K562 (cell line): Measurements from ENCODE around the gene PPP1R16B. TPM values are rescaled to one million over a fixed set of nuclear protein-coding genes. Genes with fewer than 3 reads are reported as not detected.
A peak's percentile ranks its signal among the peaks of the same experiment; 100 is the strongest.

Experiments
- ATAC-seq: fragments of 200-7000 bp; cut with Tn5 transposase; 3 replicates; pipeline ENCODE4 v1.9.1; 2020; ENCODE audit warnings: moderate library complexity
- BruUV-seq: library from RNA; stranded (reverse); fragments of 400-500 nt; replicated peaks from 2 replicates; lab custom pipeline; 2021; lab: Mats Ljungman, UMichigan
- CTCF ChIA-PET: fragments of 300-600 bp; formaldehyde crosslinking; extraction: SDS; loops from one replicate; lab custom pipeline; 2021; ENCODE audit warnings: low intra/inter-chr PET ratio; lab: Yijun Ruan, JAX
- POLR2A ChIA-PET: fragments of 300-600, 350-650 bp; sonication (Branson Sonifier 250); formaldehyde crosslinking; extraction: SDS; loops from one replicate; lab custom pipeline; 2021; ENCODE audit warnings: antibody characterized with exemption, inconsistent platforms; lab: Yijun Ruan, JAX
- DNase-seq, 4 experiments: peaks; one replicate each; pipeline versions ENCODE4 v3.0.0 to v3.0.0-alpha.2; 2011 to 2018; ENCODE audit warnings: low spot score in 3 of 4, mixed read lengths in 3 of 4; ENCODE audit errors: extremely low read depth in 1 of 4
- FAIRE-seq: peaks from 2 replicates; lab custom pipeline; 2011; peaks lifted over from hg19 to GRCh38; lab: Jason Lieb, UNC
- H2AFZ ChIP-seq: 2 replicates; pipeline ENCODE4 v1.6.0; 2011; ENCODE audit warnings: low read depth, low read length, control low read depth, inconsistent platforms
- H3K27ac ChIP-seq: fragments of 200-600 bp; 3 replicates; pipeline ENCODE4 v1.8.0; 2011; ENCODE audit warnings: low read depth, mild to moderate bottlenecking, control low read depth, inconsistent platforms, low read length, moderate library complexity, mixed read lengths; ENCODE audit errors: extremely low read depth
- H3K27me3 ChIP-seq, 2 experiments: fragments of 300-600 bp in 1 of 2; 2 replicates in 1 of 2; 3 replicates in 1 of 2; pipeline versions ENCODE4 v1.6.0 to v1.8.0; 2011; ENCODE audit warnings: inconsistent platforms in 2 of 2, low read length in 2 of 2, mild to moderate bottlenecking in 1 of 2, mixed read lengths in 1 of 2, moderate library complexity in 1 of 2; ENCODE audit not compliant: control insufficient read depth in 2 of 2, insufficient read depth in 2 of 2
- H3K36me3 ChIP-seq: fragments of 300-600 bp; 3 replicates; pipeline ENCODE4 v1.8.0; 2011; ENCODE audit warnings: mild to moderate bottlenecking, low read length, inconsistent platforms; ENCODE audit not compliant: control insufficient read depth, insufficient read depth
- H3K4me1 ChIP-seq, 2 experiments: fragments of 200-600 bp in 1 of 2; replicated peaks in 1 of 2; 2 replicates in 1 of 2; 3 replicates in 1 of 2; pipeline versions ENCODE4 v1.5.1 to v1.8.0; 2011; ENCODE audit warnings: inconsistent platforms in 2 of 2, low read length in 2 of 2, mild to moderate bottlenecking in 1 of 2, mixed read lengths in 1 of 2, moderate library complexity in 1 of 2; ENCODE audit not compliant: control insufficient read depth in 2 of 2, insufficient read depth in 2 of 2
- H3K4me2 ChIP-seq: 2 replicates; pipeline ENCODE4 v1.6.1; 2011; ENCODE audit warnings: low read length, control low read depth, inconsistent platforms, mixed read lengths; ENCODE audit not compliant: insufficient read depth
- H3K4me3 ChIP-seq: fragments of 200-600 bp; sonication (generic), shearing (Covaris generic); 2 replicates; pipeline ENCODE4 v1.5.1; 2016; ENCODE audit warnings: control low read depth, inconsistent platforms
- H3K79me2 ChIP-seq: fragments of 200-600 bp; 3 replicates; pipeline ENCODE4 v1.8.0; 2011; ENCODE audit warnings: low read length, inconsistent platforms; ENCODE audit not compliant: control insufficient read depth, insufficient read depth
- H3K9ac ChIP-seq, 2 experiments: 2 replicates each; pipeline versions ENCODE4 v1.6.0 to v1.6.1; 2011; ENCODE audit warnings: low read depth in 2 of 2, low read length in 2 of 2, control low read depth in 1 of 2, inconsistent platforms in 1 of 2, mild to moderate bottlenecking in 1 of 2, mixed read lengths in 1 of 2; ENCODE audit not compliant: insufficient read depth in 1 of 2
- H3K9me1 ChIP-seq: one replicate; pipeline ENCODE4 v1.6.0; 2011; ENCODE audit warnings: inconsistent platforms, mild to moderate bottlenecking, low read length, moderate library complexity; ENCODE audit not compliant: control insufficient read depth, insufficient read depth
- H3K9me3 ChIP-seq: replicated peaks from 2 replicates; pipeline ENCODE4 v1.5.1; 2011; ENCODE audit warnings: low read depth, low read length, inconsistent platforms; ENCODE audit not compliant: control insufficient read depth, insufficient read depth
- H4K20me1 ChIP-seq: replicated peaks from 2 replicates; pipeline ENCODE4 v1.6.1; 2011; ENCODE audit warnings: low read length, inconsistent platforms, mixed read lengths; ENCODE audit not compliant: control insufficient read depth, insufficient read depth
- BCOR ChIP-seq: fragments of 450-650 bp; IDR thresholded peaks from 2 replicates; pipeline ENCODE4 v1.6.1; 2016
- MCM3 ChIP-seq: fragments of 450-650 bp; IDR thresholded peaks from 2 replicates; pipeline ENCODE4 v1.6.1; 2016
- RBM25 ChIP-seq: fragments of 200-400 bp; formaldehyde crosslinking; IDR thresholded peaks from 2 replicates; pipeline ENCODE4 v1.6.1; 2018; ENCODE audit warnings: low read length, low read depth, moderate library complexity; ENCODE audit not compliant: severe bottlenecking
- TCFL5 ChIP-seq: fragments of 250-450 bp; sonication (Bioruptor Pico); conservative IDR thresholded peaks from 2 replicates; pipeline ENCODE4 v1.6.1; 2021; ENCODE audit warnings: mild to moderate bottlenecking, moderate library complexity, matching md5 sums
- ZNF23 ChIP-seq: fragments of 250-450 bp; sonication (Bioruptor Pico); IDR thresholded peaks from 2 replicates; pipeline ENCODE4 v1.4.0; 2020; ENCODE audit warnings: mild to moderate bottlenecking
- ZNF778 ChIP-seq: fragments of 450-650 bp; formaldehyde crosslinking; IDR thresholded peaks from 2 replicates; pipeline ENCODE4 v1.4.0; 2020; ENCODE audit warnings: mild to moderate bottlenecking, moderate library complexity
- WGBS: fragments of 100-300 bp; shearing (Covaris generic); methylation state at CpG from one replicate; pipeline ENCODE4 v1.1.6; 2016; ENCODE audit warnings: low coverage, mixed read lengths; ENCODE audit not compliant: insufficient coverage; ENCODE audit errors: missing lambda C conversion rate; 5-methylcytosine and 5-hydroxymethylcytosine counted together
- in situ Hi-C: fragments of 300-500 bp; cut with MboI; formaldehyde crosslinking; loops from 4 replicates; pipeline ENCODE4 v1.15.0; 2018; ENCODE audit warnings: inconsistent platforms, mixed read lengths
- intact Hi-C: fragments of 100-400 bp; cut with micrococcal nuclease; formaldehyde crosslinking; loops from 2 replicates; pipeline ENCODE4 v1.14.2; 2022
- polyA plus RNA-seq, 8 experiments: library from polyadenylated mRNA; depleted of rRNA in 4 of 8; stranded (reverse) in 5 of 8; unstranded in 3 of 8; fragments of >200 nt; fragmentation: Nextera tagmentation in 2 of 8; fragmentation: Illumina TruSeq in 1 of 8; extraction: Ambion mirVana in 2 of 8; extraction: Trizol in 1 of 8; gene quantifications; 2 replicates each; pipeline versions ENCODE4 v1.2.1 to v1.2.3, GENCODE V29; 2011 to 2014; ENCODE audit warnings: inconsistent platforms in 1 of 8, missing spikeins in 1 of 8
- total RNA-seq, 7 experiments: library from RNA; depleted of rRNA in 6 of 7; stranded (reverse); fragments of >200 nt in 6 of 7; fragmentation: Illumina TruSeq in 2 of 7; extraction: Trizol in 2 of 7; gene quantifications; 2 replicates each; pipeline versions ENCODE4 v1.2.1 to v1.2.3, GENCODE V29; 2011 to 2021; ENCODE audit warnings: low replicate concordance in 1 of 7
- TF ChIP-seq, protein P1 (sequence below): fragments of 200-800 bp; sonication (Bioruptor generic); IDR thresholded peaks from 2 replicates; pipeline ENCODE4 v1.6.1; 2017; ENCODE audit warnings: missing genetic modification characterization, missing compliant biosample characterization
- TF ChIP-seq, protein P2 (sequence below), 2 experiments: fragments of 450-650 bp in 1 of 2; sonication (generic) in 1 of 2; formaldehyde crosslinking in 1 of 2; IDR thresholded peaks in 1 of 2; conservative IDR thresholded peaks in 1 of 2; 2 replicates each; pipeline versions ENCODE4 v1.6.1 to v1.8.1; 2016 to 2023; ENCODE audit warnings: mild to moderate bottlenecking in 2 of 2, moderate library complexity in 2 of 2, inconsistent platforms in 1 of 2, missing genetic modification reagents in 1 of 2

The PPP1R16B gene
- total and polyA plus RNA-seq, 9 of the 15 experiments (the other 6 are each of a cell fraction or from before 2014, with no cell fraction given) = 1.5 to 11.5 (median 6.8) TPM

DNA sequence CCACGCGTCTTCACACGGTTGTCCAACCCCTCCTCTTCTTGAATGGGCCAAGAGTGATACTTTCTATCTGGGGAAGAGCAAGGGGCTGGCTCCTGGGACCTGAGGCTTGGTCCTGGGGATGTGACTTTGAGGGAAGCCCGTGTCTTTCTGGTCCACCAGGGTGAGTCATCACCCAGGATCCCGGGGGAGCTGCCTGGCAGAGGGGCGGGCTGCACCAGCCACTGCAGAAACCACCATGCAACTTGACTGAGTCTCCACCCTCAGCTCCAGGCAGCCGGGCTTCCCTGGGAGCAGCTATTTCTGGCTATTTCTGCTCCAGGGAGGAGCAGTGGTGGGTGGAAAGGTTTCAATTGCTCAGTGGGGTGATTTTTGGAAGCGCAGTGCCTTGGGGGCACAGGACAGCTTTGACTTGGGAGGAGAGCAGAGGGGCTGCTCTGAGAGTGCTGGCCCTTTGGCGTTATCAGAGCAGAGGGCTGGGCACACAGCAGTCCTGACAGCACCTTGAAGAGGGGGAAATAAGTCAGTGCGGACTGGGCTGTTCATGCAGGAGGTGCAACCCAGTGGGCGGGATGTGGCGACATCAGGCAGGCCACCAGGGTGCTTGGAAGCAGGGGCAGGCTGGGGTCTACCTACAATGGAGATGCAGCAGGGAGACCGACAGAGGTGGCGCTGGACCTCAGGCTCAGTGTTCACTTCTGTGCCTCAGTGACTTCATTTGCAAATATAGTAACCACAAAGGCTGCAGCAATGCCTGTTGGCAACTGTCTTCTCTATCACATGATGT, 75.6 kb downstream of the PPP1R16B start (continued):
- TF ChIP-seq, protein P1, sequence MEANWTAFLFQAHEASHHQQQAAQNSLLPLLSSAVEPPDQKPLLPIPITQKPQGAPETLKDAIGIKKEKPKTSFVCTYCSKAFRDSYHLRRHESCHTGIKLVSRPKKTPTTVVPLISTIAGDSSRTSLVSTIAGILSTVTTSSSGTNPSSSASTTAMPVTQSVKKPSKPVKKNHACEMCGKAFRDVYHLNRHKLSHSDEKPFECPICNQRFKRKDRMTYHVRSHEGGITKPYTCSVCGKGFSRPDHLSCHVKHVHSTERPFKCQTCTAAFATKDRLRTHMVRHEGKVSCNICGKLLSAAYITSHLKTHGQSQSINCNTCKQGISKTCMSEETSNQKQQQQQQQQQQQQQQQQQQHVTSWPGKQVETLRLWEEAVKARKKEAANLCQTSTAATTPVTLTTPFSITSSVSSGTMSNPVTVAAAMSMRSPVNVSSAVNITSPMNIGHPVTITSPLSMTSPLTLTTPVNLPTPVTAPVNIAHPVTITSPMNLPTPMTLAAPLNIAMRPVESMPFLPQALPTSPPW (CRISPR knock-in tag) = 0 out of 2 replicates have a peak, but pooled peaks have one; percentile 14
- TF ChIP-seq, protein P2, sequence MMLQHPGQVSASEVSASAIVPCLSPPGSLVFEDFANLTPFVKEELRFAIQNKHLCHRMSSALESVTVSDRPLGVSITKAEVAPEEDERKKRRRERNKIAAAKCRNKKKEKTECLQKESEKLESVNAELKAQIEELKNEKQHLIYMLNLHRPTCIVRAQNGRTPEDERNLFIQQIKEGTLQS (IDR thresholded peaks at IDR 0.05) = 0 out of 2 replicates have a peak, but pooled peaks have one; percentile 26
- TF ChIP-seq, protein P2 (CRISPR knock-in tag; conservative IDR thresholded peaks at IDR 0.05) = no peak
- TF ChIP-seq MCM3 = no peak
- TF ChIP-seq TCFL5 (CRISPR knock-in tag) = no peak
- no peak for TF ChIP-seq ZNF23 (CRISPR knock-in tag)
- TF ChIP-seq, all 486 proteins: peak for 3

DNA sequence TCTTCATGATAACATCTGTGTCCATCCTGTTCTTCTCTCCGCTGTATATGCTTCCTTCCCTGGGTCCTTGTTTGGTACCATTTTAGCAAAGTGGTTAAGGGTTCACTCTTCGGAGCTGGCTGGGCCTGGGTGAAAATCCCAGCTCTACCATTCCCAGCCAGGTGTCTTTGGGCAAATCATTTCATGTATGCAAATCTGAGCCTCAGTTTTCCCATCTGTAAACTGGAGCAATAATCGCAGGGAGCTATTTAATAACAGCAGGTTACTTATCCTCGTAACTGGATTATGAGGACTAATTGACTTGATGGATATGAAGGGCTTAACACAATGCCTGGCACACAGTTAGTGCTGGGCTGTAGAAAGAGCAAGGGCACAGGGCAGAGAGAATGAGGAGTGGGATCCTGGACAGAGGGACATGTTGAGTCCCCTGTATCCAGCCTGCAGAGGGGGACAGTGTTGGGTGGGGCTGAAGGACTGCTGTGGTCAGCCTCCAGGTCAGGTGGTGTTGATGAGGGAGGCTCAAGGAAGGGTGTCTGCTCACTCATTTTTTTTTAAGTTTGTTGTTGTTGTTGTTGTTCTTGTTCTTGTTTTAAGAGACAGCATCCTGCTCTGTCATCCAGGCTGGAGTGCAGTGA, 76.4 kb downstream of the PPP1R16B start:
- POLR2A ChIA-PET = interaction anchor here (1.1 kb wide), 1 partner anchor 11 kb away, joined by 4 read pairs; no protein-coding TSS in a partner anchor
- in situ Hi-C loops = no loop called here

More for the DNA sequence above, 76.4 kb downstream of the PPP1R16B start:
- Histone ChIP-seq H3K4me3 (no peak overlapping the region), H3K27ac (no peak overlapping the region), H3K9me3 (no peaks in the 10 kb centered on the region), H3K4me2 (no peak overlapping the region), H3K9me1 (no peaks in the 10 kb centered on the region), H4K20me1 (peaks cover 7% of the 10 kb centered on the region), H3K4me1 (peaks cover 0 to 7% of the 10 kb centered on the region in 2 experiments; a peak in 2 of 5 replicates), H3K36me3 (no peaks in the 10 kb centered on the region), H3K79me2 (no peaks in the 10 kb centered on the region), H3K9ac (no peak overlapping the region), H3K27me3 (peaks cover 2 to 16% of the 10 kb centered on the region in 2 experiments; a peak in 1 of 5 replicates), H2AFZ (no peak overlapping the region)
- no peak for FAIRE-seq
- no TSS peak for BruUV-seq
- TF ChIP-seq RBM25 (peak; percentile 38), BCOR (0 out of 2 replicates have a peak, but pooled peaks have one; percentile 12), ZNF778 (CRISPR knock-in tag) (no peak)
- no peak for DNase-seq
- 30% methylated on average over 4 of the region's 4 CpGs for WGBS
- CTCF ChIA-PET = no interaction called here
- no peak for ATAC-seq
- intact Hi-C loops = no loop called here
